PFSK-1 (cell line): ENCODE data around the gene MSLN.

ENCODE experiments used
- POLR2AphosphoS5 ChIP-seq: IDR thresholded peaks from 2 replicates; pipeline ENCODE4 v1.6.1; 2012; ENCODE audit warnings: low read depth, mild to moderate bottlenecking, control low read depth, low read length, moderate library complexity
- REST ChIP-seq, 2 experiments: IDR thresholded peaks; 2 replicates each; pipeline versions ENCODE4 v1.6.1 to v1.8.0; 2011 to 2012; ENCODE audit warnings: low read depth in 2 of 2, low read length in 2 of 2, control low read depth in 1 of 2, inconsistent platforms in 1 of 2, mild to moderate bottlenecking in 1 of 2, moderate library complexity in 1 of 2; ENCODE audit not compliant: insufficient read depth in 1 of 2
- SIN3A ChIP-seq: IDR thresholded peaks from 2 replicates; pipeline ENCODE4 v1.6.1; 2012; ENCODE audit warnings: mild to moderate bottlenecking, low read length, moderate library complexity, borderline replicate concordance; ENCODE audit not compliant: insufficient read depth
- TAF1 ChIP-seq: IDR thresholded peaks from 2 replicates; pipeline ENCODE4 v1.6.1; 2012; ENCODE audit warnings: low read length, control low read depth, borderline replicate concordance; ENCODE audit not compliant: insufficient read depth

GRCh38 chr16:801584-802363, 41.2 kb downstream of the MSLN start:
- TF ChIP-seq POLR2AphosphoS5 (no peak), TAF1 (no peak), SIN3A (no peak), REST (IDR thresholded peaks at IDR 0.05; ENCODE audit: insufficient read depth in 1 of 2, low read depth in 2 of 2, low read length in 2 of 2) (no peak)
